Ureter (tissue), 1 donor: ENCODE data around the gene DGLUCY. TPM values are rescaled to one million over a fixed set of nuclear protein-coding genes. Genes with fewer than 3 reads are reported as not detected.
"Not testable (repeated sequence)": the region's sequence is repeated elsewhere in the genome, so short reads cannot be mapped to it uniquely, and the experiment has no call there.

Experiments used
- DNase-seq: peaks from one replicate; pipeline ENCODE4 v3.0.0-alpha.2; 2020; ENCODE audit warnings: low spot score
- total RNA-seq: library from RNA; stranded (reverse); gene quantifications from one replicate; pipeline ENCODE4 v1.2.4, GENCODE V29; 2023
- donor health status: DM: yes; HTN: yes; CAD: no.

DGLUCY gene
- total RNA-seq, 1 donor from 2014 or later: 141 TPM

DNA sequence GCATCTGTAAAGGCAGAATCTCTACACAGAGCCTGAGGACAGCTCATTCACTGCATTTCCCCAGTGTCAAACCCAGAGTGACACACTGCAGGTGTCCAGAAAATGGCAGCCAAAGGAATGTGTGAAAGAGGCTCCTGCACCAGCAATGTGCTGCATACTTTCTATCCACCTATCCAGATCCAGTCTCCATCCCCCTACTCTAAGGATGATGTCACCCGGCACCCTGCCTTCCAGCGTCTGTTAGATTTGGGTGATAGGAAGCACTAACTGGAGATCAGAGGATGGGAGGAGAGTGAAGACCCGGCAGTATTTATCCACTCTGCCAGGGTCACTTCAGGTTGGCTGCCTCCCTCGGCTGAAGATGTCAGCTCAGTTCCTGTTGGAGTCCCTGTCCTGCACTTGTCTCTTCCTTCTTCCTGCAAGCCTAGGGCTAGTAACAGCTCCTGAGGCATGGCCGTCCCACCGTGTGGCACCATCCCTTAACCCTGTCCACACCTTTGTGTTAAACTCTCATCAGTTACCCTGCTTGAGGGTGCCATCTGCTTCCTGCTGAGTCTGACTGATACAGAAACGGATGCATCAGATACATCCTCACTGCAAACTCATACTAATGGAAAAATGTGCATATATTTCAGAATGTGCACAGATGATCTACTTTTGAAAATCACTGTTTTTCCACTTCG is 143.6 kb downstream of the DGLUCY start:
- no peak for DNase-seq

DNA sequence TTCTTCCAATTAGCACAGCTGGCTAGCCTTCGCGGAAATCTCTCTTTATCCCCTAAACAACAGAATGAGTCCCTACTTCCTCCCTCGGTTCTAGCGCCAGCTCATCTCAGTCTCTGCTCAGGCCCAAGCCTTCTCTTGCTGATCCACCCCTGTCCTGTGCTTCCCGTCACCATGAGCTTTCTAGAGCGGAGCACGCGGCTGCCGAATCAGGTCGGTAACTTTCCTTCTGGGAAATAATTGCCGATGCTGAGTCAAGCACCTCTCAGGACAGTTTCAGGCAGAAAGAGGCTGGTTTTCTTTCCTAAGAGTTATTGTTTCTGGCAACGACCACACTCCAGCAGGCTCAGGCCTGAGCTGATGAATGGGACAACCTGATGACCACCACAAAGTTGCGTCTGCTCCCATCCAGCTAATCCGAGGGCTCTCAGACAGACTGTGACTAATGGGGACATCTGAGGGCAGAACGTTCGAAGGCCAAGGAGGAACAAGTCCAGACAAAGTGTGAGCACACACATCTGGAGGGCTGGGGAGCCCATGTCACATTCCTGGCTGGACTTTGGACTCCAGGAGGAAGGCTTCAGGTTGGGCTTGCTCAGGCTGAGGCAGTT is 144.2 kb downstream of the DGLUCY start:
- no peak for DNase-seq

GRCh38 chr14:91258876-91259275 is 145.0 kb downstream of the DGLUCY start:
- DNase-seq: no peak

DNA sequence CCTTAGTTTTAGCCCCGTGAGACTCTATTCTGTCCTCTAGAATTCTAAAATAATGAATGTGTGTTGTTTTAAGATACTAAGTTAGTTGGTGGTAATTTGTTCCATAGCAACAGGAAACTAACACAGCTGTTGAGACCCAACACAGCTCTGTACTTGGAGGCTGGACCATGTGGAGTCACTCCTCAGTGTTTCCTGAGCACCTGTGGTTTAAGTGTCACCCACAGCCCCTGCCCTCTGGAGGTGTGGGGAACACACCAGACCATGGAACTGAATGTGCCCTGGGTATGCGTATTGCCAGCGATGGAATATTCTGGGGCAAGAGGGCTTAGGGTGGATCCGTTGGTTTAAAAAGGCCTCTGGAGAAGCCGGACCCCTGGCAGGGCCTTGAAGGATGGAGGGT is 147.2 kb downstream of the DGLUCY start:
- no peak for DNase-seq

DNA sequence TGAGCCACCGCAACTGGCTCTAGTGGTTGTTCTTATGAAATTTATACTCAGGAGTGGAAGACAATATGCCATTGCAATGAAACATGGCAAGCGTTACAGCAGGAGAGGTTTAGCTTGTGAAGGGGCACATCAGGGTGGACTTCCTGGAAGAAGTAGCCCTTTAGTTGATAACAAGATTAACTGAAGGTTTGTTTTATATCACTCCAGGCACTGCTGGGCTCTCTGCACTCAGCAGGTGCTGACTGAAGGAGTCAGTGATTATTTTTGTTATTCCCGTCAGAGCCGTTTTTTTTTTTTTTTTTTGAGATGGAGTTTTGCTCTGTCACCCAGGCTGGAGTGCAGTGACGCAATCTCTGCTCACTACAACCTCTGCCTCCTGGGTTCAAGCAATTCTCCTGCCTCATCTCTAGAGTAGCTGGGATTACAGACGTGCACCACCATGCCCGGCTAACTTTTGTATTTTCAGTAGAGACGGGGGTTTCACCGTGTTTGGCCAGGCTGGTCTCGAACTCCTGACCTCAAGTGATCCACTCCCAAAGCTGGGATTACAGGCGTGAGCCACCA is 148.2 kb downstream of the DGLUCY start:
- no peak for DNase-seq

DNA sequence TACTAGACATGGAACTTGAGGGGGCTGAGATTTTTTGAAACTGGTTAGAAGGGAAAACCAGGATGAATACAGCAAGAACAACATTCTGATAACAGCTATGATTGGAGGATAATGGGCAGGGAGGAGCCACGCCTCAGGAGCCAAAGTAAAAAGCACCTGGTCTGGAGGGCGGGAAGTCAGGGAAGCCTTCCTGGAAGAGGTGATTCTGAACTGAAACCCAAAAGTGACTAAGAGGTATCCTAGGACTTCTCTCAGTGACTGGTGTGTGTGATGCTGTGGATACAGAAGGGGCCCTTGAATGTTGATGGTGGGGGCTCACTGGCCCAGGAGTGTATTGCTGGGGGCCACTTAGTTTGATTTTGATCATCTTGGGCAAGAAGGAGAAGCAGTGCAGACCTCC is 149.5 kb downstream of the DGLUCY start:
- DNase-seq: no peak

DNA sequence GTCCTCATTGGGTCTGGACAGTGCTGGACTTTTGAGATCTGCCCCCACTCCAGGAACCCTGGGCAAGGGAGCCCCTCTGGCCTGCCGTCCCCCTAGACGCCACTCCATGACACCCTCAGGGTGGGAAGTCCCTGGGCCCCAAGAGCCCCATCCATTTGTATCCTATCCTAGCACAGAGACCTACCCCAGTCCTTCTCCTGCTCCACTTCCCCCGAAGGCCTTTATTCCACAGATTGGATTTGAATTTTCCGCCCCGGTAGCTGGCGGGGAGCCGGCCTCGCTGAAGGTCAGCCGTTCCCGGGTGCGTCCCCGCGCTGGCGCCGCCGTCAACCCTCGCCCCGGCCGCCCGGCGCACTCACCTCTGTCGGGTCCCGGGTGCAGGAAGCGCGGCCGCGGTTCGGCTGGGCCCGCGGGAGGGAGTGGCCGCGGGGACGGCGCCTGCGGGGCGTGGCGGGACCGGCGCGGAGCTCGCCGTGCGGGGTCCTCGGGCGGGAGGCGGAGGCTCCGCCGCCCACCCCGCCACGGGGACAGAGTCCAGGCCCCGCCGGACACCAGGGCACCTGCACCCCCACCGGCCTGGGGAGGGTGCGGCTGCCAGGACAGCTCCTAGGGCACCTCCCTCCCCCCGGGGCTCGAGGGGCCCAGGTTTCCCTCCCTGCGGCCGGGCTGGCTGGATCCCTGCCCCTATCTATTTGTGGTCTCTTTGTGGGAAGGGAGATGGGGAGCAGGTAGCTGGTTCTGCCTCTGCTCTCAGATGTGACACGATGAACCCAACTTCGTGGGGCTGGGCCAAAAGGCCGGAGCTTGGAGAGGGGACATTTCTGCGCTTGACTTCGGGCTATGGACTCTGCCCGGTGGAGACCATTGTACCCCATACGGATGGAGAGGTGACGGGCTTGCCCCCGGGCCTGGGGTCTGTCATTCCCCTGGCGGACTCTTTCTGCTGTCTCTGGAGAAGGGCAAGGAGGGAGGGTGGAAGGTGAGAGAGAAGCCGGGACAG is 150.6 kb downstream of the DGLUCY start:
- DNase-seq: no peak

DNA sequence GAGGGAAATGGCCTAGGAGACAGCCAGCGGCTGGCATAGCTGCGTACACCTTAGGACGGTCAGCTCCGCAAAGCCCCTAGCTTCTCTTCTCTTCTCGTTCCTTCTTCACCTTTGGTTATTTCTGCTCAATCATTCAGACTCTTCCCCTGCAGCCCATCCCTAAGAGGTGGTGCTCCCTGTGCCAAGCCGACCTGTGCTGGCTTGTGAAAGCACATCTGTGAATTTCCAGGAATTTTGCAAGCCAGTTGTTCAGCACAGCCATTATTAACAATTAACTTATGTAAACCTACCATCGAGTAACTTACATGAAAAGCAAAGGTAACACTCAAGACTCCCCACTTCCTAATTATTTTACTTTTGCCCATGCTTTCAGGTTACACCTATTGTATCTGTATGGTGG is 151.5 kb downstream of the DGLUCY start:
- no peak for DNase-seq

- DNase-seq: not testable (repeated sequence)
Measured at GRCh38 chr14:91266276-91266675, 152.4 kb downstream of the DGLUCY start.

GRCh38 chr14:91267965-91268437 is 154.1 kb downstream of the DGLUCY start:
- no peak for DNase-seq

- DNase-seq: no peak
Measured at GRCh38 chr14:91269076-91269991, 155.5 kb downstream of the DGLUCY start.

DNA sequence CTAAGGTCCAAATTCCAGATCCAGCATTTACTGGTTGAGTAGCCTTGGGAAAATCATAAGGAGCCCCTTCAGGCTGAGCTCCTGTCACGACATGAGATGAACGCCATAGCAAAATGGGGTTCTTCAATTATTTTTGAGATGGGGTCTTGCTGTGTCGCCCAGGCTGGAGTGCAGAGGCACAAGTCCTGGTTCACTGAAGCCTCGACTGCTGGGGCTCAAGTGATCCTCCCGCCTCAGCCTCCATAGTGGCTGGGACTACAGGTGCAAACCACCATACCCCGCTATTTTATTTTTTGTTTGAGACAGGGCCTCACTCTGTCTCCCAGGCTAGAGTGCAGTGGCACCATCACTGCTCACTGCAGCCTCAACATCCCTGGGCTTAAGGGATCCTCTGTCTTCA is 156.3 kb downstream of the DGLUCY start:
- no peak for DNase-seq

- DNase-seq: no peak
Measured at GRCh38 chr14:91270619-91271018, 156.7 kb downstream of the DGLUCY start.

GRCh38 chr14:91271639-91272038 is 157.8 kb downstream of the DGLUCY start:
- DNase-seq: no peak

DNA sequence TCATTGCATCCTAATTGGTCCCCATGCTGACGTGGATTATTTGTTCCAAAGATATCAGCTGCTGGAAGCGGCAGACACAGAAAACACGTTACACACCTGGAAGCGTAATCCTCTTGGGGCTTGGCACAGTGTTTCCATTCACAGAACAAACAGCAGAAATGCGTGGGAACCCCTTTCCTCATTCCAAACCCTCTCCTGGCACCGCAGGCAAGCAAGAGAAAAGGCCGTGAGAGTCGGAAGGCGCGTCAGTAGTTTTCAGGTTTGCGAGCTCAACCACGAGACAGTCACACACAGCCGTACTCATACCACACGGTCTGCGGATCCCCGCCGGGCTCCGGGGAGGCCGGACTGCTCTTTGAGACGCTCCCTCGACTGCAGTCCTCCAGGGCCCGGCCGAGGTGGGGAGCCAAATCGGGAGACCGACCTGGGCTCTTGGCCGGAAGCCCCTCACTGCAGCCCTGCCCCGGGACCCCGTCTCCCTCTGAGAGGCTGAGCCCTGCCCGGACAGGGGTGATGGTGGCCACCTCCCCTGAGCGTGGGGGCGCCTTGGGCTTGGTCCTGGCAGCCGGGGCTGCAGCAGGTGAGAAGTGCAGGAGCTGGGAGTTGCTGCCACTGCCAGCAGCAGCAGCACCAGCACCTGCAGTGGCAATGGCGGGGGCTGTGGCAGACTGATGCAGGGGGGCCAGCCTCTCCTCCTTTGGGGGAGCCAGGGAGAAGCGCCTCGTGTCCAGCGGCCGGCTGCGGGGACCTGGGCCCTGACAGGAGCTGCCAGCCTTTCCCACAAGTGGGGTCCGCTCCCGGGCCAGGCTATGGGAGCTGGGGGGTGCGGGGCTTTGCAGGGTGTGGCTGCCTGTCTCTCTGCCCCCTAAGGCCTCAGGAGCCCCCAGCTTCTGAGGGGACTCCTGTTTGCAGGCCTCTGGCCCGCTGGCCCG is 158.7 kb downstream of the DGLUCY start:
- DNase-seq: no peak

- no peak for DNase-seq
Measured at GRCh38 chr14:91273273-91273884, 159.5 kb downstream of the DGLUCY start.

DNA sequence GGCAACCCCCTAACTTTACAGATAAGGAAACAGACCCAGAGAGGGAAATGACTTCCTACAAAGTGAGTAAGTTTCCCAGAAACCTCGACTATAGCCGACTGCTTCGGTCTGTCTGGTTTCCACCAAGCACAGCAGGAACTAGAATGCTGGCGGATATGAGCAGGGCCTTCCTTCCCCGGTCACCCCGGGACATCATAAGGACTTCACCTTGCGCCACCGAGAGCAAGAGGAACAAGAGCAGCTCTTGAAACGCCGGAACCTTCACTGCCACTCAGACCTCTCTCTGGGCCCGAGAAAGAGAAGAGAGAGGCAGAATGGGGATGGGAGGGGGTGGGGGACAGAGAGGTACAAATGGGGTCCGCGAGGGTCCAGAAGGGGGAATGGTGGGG is 160.0 kb downstream of the DGLUCY start:
- DNase-seq: no peak

DNA sequence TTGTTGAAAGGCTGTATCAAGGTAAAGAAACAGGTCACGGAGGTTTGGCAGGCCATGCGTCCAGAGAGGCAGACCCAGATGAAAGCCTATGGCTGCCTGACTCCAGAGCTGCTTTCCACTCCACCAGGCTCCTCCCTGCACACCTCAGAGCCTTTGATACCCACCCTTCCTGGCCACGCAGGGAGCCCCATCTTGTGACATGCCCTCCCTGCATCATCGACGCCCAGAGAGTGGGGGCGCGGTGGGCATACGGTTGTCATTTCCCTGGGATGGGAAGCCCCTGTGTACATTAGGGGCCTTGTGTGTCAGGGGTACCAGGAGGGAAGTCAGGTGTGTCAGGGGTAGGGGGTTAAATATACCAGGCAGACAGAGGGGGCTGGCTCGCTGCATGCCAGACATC is 160.9 kb downstream of the DGLUCY start:
- DNase-seq: no peak
